HG02571 (cell line): ENCODE results near the gene TOR4A.

Experiments
- ATAC-seq: cut with Tn5 transposase; IDR thresholded peaks from one replicate; pipeline ENCODE4 v1.9.1; 2021; ENCODE audit warnings: mild to moderate bottlenecking, moderate library complexity; ENCODE audit not compliant: unreplicated experiment

The TOR4A gene

DNA sequence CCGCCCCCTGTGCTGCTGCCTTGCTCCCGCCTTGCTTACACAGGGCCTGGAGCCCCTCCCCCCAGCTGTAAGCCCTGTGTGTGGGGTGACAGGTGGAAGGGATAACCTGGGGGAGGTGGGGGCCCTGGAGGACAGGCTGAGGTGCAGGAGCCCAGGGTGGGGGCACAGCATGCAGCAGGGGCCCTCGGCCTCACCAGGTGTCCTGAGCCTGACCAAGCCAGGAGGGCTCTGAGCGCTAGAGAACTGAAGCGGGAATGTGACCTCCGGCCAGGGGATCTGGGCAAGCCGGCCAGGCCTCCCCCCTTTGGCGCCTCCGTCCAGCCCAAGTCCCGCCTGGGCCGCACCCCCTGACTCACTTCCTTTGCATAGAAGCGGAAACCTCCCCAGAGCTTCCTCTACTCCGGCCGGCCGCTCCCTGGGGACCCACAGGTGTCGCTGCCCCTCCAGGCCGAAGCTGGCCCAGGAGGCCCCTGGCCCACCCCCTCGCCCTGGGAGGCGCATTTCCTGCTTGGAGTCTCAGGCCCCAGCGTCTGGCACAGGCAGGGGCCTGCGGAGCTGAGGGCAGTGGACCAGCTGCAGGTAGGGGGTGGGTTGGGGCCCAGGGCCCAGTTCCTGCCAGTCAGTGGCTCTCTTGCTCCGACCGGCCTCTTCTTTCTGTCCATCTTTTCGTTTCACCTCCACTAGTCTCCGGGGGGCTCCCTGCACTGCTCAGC lies at the start of gene TOR4A:
Gene TOR4A (plus strand): TSS at position 398 of the 713 bp plus-strand sequence. CDS start 964 bp downstream, outside the sequence.
- no peak for ATAC-seq

DNA sequence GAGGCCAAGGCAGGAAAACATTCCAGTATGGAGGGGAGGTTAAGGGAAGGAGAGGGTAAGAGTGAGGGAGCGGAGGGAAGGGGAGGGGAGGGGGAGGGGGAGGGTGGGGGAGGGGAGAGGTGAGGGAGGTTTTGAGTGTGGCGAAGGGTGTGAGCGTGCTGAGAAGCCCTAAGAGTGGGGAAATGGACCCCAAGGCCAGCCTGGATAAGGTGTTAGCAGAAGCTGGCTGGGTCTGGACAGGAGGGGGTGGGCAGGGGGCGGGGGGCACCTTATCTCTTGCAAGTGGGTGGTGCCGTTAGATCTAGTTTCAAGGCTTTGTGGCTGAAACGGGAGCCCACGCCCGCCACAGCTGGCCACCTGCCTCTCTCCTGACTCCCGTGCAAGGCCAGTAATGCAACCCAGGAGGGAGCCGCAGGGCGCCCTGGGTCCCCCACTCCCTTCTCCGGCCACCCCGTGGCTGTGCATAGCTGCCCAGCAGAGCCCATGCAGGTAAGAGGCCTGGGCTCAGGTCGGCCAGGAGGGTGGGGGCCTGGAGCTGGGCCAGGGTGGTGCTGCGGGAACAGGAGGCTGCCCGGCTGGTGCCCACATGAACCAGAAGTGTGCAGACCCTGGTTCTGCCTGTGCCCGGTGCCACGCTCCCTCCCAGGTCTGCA lies 49.5 kb upstream of the TOR4A start:
- ATAC-seq = no peak

DNA sequence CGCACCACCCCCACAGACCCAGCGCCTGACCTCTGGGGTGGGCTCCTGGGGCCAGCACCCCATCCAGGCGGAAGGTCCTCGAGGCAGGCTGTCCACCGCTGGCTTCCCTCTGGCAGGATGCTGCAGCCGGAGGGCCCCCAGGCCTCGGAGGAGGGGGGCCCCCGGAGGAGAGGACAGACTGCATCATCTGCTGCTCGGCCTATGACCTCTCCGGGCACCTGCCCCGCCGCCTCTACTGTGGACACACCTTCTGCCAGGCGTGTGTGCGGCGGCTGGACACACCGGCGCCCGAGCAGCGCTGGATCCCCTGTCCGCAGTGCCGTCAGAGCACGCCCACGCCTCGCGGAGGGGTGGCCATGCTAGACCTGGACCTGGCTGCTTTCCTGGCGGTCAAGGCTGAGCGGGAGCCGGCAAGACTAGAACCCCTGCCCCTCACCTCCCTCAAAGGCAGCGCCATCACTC lies 49.0 kb upstream of the TOR4A start:
- no peak for ATAC-seq

DNA sequence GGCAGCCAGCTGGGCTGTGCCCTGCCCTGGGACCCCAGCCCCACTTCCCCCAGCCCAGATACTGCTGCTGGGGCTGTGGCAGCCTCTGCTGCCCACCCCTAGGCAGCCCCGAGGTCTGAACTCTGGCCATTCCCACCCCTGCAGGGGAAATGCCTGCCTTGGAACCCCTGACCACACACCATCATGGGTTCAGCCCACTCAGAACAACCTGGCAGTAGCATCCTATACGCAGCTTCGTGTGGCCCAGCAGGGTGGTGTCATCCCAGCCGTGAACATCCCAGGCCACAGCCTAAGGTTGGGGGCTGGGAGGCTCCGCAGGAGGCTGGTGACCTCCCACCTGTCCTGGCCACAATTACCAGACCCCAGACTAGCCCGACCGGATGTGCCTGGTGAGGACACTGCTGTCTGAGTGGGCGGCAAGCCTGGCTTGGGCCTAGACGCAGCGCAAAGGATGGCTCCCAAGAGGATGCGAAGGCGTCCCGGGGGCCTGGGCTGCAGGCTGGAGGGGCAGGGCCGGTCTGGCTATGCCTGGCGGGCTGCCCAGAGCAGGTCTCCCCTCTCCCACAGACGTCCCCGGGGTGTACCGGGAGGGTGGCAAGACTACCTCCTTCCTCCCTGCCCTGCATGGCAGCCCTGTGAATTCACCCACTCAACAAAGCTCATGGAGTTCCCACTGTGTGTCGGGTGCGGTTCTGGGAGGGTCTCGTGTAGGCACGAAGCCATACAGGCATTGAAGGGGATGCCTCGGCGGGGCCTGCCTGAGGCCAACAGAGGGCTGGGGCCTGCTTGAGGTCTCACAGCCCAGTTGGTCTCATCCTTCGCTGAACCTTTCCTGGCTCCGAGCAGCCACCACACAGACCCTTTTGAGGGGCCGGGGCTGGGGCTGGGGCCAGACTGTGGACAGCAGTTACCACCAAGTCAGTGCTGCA lies 48.3 kb upstream of the TOR4A start:
- no peak for ATAC-seq

DNA sequence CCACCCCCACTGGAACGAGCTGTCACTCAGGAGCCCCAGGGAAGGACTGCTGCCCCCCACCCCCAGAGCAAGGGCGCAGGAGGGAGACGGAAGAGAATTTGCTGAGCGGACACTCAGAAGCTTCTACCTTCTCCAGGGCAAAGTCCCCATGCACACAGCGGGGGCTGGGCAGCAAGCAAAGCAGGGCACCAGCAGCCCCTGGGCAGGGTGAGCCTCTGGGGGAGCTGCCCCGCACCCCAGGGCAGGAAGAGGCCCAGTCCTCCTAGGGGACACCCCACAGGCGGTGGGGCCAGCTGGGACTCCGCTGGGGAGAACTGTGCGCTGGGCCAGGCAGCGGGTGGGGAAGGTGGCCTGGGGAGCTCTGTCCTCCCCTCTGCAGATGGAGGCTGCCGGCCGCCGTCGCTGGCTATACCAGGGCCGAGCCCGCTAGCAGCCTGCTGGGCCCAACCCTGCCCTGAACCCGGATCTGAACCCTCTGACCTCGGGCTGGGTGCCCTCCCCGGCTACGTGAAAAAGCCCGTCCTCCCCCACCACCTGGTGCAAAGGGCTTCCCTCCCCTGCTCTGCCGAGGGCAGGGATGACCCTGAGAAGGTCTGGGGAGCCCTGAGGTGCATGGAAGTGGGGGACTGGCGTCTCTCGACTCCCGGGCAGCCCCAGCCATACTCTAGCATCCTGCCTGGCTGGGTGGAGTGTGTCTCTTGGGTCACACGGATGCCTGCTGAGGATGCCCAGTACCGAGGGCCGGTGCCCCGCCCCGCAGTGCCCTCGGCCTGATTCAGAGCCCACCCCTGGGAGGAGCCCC lies 47.4 kb upstream of the TOR4A start:
- ATAC-seq = no peak

DNA sequence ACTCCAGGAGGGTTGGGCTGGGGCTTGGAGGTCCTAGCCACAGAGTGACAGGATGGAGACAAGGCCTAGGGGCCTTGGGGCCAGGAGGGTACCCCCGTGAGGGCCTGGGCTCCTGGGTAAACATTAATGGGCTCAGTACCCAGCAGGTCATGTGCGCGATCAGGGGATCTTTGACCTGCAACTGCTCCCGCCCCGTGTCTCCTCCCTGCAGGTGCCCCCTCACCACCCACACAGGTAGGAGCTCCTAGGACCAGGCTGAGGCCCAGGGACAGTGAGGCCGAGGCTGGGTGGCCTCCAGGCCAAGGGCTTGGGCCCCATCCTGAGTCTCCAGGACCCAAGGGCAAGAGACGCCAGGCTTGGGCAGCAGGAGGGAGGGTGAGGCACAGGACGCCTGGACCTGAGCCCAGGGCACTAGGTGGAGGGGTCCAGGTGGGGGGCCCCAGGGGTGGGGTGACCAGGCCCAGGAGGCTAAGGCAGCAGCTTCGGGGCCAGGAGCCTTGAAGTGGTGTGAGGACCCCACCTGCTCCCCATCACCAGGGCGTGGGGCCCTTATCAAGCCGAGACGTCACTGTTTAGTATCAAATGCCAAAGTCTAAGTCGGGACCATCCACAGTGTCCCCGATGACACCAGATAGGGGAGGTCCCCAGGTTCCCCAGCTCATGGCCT lies 46.7 kb upstream of the TOR4A start, which contains the start of gene SLC34A3:
Gene SLC34A3 (plus strand): TSS at position 197 of the 667 bp plus-strand sequence. CDS start 802 bp downstream, outside the sequence.
- ATAC-seq = no peak

DNA sequence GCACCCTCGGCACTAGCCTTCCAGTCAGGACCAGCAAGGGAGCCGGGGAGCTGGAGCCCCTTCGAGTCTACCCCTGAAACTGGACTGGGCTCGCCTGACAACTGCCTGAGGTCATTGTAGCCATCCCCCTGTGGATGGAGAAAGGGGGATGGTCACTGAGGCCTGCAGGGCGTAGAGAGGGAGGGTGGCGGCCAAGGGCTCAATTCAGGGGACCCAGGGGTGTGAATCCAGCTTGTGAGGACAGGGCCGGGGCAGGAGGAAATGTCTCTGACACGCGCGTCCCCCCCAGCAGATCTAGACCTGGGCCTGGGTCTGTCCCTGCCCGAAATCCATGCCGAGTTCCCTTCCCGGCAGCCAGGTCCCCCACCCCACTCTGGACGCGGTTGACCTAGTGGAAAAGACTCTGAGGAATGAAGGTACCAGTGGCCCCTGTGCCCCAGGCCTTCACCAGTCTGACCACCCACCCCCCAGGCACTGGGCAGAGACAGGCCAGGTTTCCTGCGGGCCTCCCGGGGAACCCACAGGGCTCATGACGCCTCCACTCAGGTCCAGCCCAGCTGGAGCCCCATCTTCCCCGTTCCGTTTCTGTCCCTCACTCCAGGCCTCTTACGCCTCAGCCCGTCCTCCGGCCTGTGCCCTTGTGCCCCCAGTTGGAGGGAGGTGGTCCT lies 46.0 kb upstream of the TOR4A start:
- ATAC-seq = no peak

DNA sequence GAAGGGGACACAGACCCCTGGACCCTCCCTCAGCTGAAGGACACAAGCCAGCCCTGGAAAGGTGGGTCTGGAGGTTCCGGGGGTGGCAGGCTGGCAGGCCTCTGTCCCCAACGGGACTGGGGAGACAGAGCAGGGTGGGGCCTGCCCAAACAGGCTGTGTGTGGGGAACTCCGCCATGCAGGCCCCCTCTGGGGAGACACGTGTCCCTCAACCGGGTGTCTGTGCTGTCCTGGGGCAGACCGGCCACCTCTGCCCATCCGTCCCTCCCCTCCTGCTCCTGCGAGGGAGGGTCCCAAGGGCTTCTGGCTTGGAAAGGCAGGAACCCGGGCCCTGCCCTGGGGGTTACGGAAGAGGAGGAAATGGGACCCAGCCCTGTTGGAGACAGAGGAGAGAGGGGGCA lies 45.4 kb upstream of the TOR4A start:
- no peak for ATAC-seq

DNA sequence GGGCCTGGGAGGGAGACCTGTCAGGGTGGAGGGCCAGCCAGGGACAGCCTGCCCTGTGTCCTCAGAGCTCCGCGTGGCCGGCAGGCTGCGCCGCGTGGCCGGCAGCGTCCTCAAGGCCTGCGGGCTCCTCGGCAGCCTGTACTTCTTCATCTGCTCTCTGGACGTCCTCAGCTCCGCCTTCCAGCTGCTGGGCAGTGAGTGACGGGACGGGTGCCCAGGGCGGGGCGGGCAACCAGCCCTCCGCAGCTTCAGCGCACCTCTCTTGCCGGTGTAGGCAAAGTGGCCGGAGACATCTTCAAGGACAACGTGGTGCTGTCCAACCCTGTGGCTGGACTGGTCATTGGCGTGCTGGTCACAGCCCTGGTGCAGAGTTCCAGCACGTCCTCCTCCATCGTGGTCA lies 45.0 kb upstream of the TOR4A start:
- ATAC-seq = no peak

DNA sequence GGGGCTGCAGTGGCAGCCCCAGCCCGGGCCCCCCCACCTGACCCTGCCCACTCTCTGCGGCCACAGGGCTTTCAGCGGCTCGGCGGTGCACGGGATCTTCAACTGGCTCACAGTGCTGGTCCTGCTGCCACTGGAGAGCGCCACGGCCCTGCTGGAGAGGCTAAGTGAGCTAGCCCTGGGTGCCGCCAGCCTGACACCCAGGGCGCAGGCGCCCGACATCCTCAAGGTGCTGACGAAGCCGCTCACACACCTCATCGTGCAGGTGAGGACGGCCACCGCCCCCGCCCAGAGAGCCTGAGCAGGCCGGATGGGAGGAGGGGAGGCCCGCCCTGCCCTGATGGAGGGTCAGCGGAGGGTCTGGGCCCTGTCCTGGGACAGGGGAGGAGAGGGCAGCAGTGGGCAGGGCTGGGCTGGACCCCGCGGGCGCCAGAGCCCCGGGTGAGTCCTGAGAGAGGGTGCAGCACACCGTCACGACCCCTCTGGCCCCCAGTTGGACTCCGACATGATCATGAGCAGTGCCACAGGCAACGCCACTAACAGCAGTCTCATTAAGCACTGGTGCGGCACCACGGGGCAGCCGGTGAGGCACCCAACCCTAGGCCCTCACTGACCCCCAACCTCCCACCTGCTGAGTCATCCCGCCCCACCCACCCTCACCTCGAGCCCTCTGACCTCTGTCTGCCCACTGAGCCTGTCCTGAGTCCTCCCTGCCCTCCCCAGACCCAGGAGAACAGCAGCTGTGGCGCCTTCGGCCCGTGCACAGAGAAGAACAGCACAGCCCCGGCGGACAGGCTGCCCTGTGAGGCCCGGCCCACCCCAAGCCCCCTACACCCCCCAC lies 44.2 kb upstream of the TOR4A start:
- ATAC-seq = no peak

DNA sequence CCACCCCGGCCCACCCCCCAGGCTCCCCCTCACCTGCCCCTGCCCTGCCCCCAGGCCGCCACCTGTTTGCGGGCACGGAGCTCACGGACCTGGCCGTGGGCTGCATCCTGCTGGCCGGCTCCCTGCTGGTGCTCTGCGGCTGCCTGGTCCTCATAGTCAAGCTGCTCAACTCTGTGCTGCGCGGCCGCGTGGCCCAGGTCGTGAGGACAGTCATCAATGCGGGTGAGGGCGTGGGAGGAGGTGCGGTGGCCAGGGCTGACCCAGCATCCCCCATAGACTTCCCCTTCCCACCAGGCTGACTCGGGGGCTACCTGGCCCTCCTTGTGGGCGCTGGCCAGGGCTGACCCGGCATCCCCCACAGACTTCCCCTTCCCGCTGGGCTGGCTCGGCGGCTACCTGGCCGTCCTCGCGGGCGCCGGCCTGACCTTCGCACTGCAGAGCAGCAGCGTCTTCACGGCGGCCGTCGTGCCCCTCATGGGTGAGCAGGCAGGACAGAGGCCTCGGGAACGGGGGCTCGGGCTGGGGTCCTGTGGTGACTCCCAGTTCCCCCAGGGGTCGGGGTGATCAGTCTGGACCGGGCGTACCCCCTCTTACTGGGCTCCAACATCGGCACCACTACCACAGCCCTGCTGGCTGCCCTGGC lies 43.4 kb upstream of the TOR4A start:
- no peak for ATAC-seq

DNA sequence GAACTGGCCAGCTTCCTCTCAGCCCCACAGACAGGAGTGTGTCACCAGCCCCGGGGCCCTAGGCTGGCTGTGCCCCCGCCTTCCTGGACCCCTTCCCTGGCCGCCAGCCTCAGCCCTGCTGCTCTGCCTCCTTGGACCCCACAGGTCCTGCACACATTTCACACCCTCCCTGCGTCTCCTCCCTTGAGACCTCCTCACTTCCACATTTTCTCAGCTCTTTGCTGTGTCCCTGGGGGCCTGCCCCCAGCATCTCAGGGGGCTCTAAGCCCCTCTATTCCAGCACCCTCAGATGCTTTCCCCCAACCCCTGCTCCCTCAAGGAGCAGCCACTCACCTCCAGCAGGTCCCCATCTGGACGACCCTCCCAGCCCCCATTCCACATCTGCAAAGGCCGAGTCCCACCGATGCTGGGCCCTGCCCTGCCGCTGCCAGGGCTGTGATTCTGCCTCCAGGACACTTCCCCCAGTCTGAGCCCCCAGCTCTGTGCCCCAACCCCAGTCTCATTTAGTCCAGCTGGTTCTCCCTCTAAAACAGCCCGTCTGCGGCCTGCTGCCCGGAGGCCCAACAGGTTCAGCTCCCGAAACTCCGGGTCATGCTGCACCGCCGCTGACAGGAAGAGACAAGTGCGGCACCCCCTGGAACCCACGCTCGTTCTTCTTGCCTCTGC lies 42.6 kb upstream of the TOR4A start:
- no peak for ATAC-seq

DNA sequence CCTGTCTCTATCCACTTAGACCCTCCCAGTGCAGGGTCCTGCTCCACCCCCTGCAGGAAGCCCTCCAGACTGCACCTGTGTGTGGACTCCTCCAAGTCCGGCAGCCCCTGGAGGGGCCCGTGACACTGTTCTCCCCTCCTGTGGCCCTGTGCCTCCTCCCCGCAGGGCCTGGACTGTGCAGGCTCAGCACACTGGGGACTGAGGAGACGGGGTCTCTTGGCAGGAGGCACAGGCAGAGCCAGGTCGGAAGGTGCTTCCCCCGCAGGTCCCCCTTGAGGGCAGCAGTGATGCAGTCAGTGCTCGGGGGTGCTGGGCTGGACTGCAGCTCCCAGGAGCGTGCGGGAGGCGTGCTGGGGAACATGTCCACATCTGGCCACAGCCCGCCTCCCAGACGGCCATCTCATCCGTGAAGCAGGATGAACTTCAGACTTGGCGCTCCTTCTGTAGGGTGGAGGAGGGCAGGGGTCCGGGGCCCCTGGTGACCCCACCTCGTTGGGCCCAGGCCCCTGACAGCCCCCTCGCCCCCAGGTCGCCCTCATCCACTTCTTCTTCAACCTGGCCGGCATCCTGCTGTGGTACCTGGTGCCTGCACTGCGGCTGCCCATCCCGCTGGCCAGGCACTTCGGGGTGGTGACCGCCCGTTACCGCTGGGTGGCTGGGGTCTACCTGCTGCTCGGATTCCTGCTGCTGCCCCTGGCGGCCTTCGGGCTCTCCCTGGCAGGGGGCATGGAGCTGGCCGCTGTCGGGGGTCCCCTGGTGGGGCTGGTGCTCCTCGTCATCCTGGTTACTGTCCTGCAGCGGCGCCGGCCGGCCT lies 41.9 kb upstream of the TOR4A start:
- no peak for ATAC-seq

DNA sequence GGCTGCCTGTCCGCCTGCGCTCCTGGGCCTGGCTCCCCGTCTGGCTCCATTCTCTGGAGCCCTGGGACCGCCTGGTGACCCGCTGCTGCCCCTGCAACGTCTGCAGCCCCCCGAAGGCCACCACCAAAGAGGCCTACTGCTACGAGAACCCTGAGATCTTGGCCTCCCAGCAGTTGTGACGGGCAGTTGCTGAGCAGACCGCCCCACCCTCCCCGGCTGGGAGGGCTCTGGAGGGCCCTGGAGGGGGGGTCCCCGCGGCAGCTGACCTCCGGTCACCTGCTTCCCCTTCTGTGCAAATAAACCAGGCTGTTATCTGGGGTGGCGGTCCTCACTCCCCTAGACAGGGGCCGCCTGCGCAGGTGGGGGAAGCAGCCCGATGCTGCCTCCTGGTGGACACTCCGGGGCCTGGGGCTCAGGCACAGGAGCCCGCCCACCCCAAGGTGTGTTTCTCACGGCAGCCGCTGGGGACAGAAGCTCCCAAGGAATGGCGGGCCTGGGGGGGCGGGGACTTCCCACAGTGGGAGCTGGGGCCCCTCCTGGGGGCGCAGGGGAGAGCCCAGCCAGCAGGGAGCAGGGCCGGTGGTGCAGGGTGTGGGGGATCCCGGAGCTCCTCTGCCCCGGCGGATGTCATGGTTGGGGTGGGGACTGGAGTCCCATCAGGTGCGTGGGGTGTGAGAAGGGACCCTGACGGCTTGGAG lies 41.1 kb upstream of the TOR4A start:
- ATAC-seq = no peak

DNA sequence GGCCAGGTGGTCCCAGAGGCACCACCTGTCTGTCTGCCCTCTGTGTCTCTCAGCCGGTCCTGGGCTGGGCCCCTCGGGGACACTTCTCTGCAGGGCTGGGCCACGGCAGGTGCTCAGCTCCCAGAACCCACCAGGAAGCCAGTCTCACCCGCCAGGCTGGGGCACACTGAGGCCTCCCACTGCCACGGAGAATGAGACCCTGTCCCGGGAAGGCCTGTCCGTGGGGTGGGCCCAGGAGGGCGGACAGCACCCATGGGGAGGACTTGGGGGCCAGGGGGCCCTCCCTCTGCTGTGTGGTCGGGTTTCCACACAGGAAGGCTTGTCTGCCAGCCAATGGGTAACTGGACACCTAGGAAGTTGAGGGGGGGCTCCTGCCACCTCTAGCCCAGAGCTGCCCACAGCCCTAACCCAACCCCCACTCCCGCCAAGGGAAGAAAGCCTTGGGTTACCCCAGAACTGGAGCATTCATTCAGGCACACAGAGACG lies 40.5 kb upstream of the TOR4A start:
- ATAC-seq = no peak
